ENCODE data around the gene ARPP21. TPM values are rescaled to one million over a fixed set of nuclear protein-coding genes. Genes with fewer than 3 reads are reported as not detected.

Gene ARPP21
- polyA plus RNA-seq, 1 experiment: not detected

GRCh38 chr3:35597490-35597889 lies 41.8 kb upstream of the ARPP21 start:
- Histone ChIP-seq H3K4me3 (ENCODE audit: low read depth, low read length) (no peak overlapping the region), H3K9me3 (ENCODE audit: control insufficient read depth, insufficient read depth, low read length) (peaks cover 3% of the 10 kb centered on the region; the same call in 1 of the 2 replicates), H3K27me3 (ENCODE audit: control insufficient read depth, insufficient read depth, low read length) (no peaks in the 10 kb centered on the region), H3K27ac (ENCODE audit: low read depth, low read length) (no peak overlapping the region)
- POLR2A ChIA-PET: no interaction called here
- DNase-seq (ENCODE audit: low read depth, low spot score): no peak
- no peak for TF ChIP-seq CTCF (IDR thresholded peaks at IDR 0.05; ENCODE audit: low read depth, low read length)
- CTCF ChIA-PET: no interaction called here

- POLR2A ChIA-PET: no interaction called here
These were observed 40.5 kb upstream of the ARPP21 start for GRCh38 chr3:35598804-35599203.

GRCh38 chr3:35601959-35602358 lies 37.4 kb upstream of the ARPP21 start:
- ChIA-PET POLR2A (no interaction called here), CTCF (no interaction called here)
- Histone ChIP-seq H3K9me3 (ENCODE audit: control insufficient read depth, insufficient read depth, low read length) (peaks cover 3% of the 10 kb centered on the region; the same call in 1 of the 2 replicates), H3K27ac (ENCODE audit: low read depth, low read length) (no peak overlapping the region), H3K27me3 (ENCODE audit: control insufficient read depth, insufficient read depth, low read length) (no peaks in the 10 kb centered on the region), H3K4me3 (ENCODE audit: low read depth, low read length) (no peak overlapping the region)
- TF ChIP-seq CTCF (IDR thresholded peaks at IDR 0.05; ENCODE audit: low read depth, low read length): no peak
- no peak for DNase-seq (ENCODE audit: low read depth, low spot score)

More at GRCh38 chr3:35598804-35599203, 40.5 kb upstream of the ARPP21 start:
- no peak for DNase-seq (ENCODE audit: low read depth, low spot score)
- peaks cover 3% of the 10 kb centered on the region; the same call in 1 of the 2 replicates for H3K9me3 ChIP-seq (ENCODE audit: control insufficient read depth, insufficient read depth, low read length)
- H3K27me3 ChIP-seq (ENCODE audit: control insufficient read depth, insufficient read depth, low read length): no peaks in the 10 kb centered on the region
- no peak overlapping the region for H3K4me3 ChIP-seq (ENCODE audit: low read depth, low read length)
- TF ChIP-seq CTCF (IDR thresholded peaks at IDR 0.05; ENCODE audit: low read depth, low read length): no peak
- no peak overlapping the region for H3K27ac ChIP-seq (ENCODE audit: low read depth, low read length)
- CTCF ChIA-PET: no interaction called here

- H3K27me3 ChIP-seq (ENCODE audit: control insufficient read depth, insufficient read depth, low read length): no peaks in the 10 kb centered on the region
- no peak for TF ChIP-seq CTCF (IDR thresholded peaks at IDR 0.05; ENCODE audit: low read depth, low read length)
- no peak overlapping the region for H3K27ac ChIP-seq (ENCODE audit: low read depth, low read length)
- no peak for DNase-seq (ENCODE audit: low read depth, low spot score)
- H3K4me3 ChIP-seq (ENCODE audit: low read depth, low read length): no peak overlapping the region
- CTCF ChIA-PET: no interaction called here
- POLR2A ChIA-PET: no interaction called here
- peaks cover 3% of the 10 kb centered on the region; the same call in 1 of the 2 replicates for H3K9me3 ChIP-seq (ENCODE audit: control insufficient read depth, insufficient read depth, low read length)
These were observed 36.9 kb upstream of the ARPP21 start for GRCh38 chr3:35602395-35602936.

GRCh38 chr3:35616346-35616745 lies 23.0 kb upstream of the ARPP21 start:
- H3K4me3 ChIP-seq (ENCODE audit: low read depth, low read length): no peak overlapping the region
- no peak for TF ChIP-seq CTCF (IDR thresholded peaks at IDR 0.05; ENCODE audit: low read depth, low read length)
- H3K9me3 ChIP-seq (ENCODE audit: control insufficient read depth, insufficient read depth, low read length): peaks cover 3% of the 10 kb centered on the region
- H3K27me3 ChIP-seq (ENCODE audit: control insufficient read depth, insufficient read depth, low read length): no peaks in the 10 kb centered on the region
- ChIA-PET POLR2A (no interaction called here), CTCF (no interaction called here)
- H3K27ac ChIP-seq (ENCODE audit: low read depth, low read length): no peak overlapping the region
- DNase-seq (ENCODE audit: low read depth, low spot score): no peak
